PC-3 (cell line): ENCODE results near the gene DBH. TPM values are rescaled to one million over a fixed set of nuclear protein-coding genes. Genes with fewer than 3 reads are reported as not detected.

ENCODE experiments used
- ATAC-seq: fragments of 200-7000 bp; cut with Tn5 transposase; 2 replicates; pipeline ENCODE4 v1.9.1; 2020; ENCODE audit warnings: mild to moderate bottlenecking, moderate library complexity
- BruUV-seq: library from RNA; stranded (reverse); fragments of 400-500 nt; replicated peaks from 2 replicates; lab custom pipeline; 2021; lab: Mats Ljungman, UMichigan
- CTCF ChIA-PET: fragments of 300-600 bp; sonication (Branson Sonifier 250); formaldehyde crosslinking; loops from one replicate; lab custom pipeline; 2022; ENCODE audit warnings: antibody characterized with exemption; lab: Charles Lee
- POLR2A ChIA-PET: fragments of 300-600 bp; sonication (Branson Sonifier 250); formaldehyde crosslinking; loops from one replicate; lab custom pipeline; 2022; ENCODE audit warnings: antibody characterized with exemption; ENCODE audit not compliant: unreplicated experiment; lab: Charles Lee
- DNase-seq: peaks from one replicate; pipeline ENCODE4 v3.0.0-alpha.2; 2015
- H2AFZ ChIP-seq: fragments of 300-600 bp; sonication (generic); 2 replicates; pipeline ENCODE4 v1.6.0; 2016; ENCODE audit warnings: antibody characterized with exemption, low read length
- H3F3A ChIP-seq: fragments of 300-600 bp; sonication (generic); one replicate; pipeline ENCODE4 v1.6.0; 2017; ENCODE audit warnings: antibody characterized with exemption, low read length, control low read depth, mild to moderate bottlenecking; ENCODE audit not compliant: unreplicated experiment
- H3K27ac ChIP-seq: fragments of 300-600 bp; sonication (generic); 2 replicates; pipeline ENCODE4 v1.5.1; 2016; ENCODE audit warnings: mild to moderate bottlenecking, low read length
- H3K27me3 ChIP-seq: fragments of 300-600 bp; sonication (generic); 2 replicates; pipeline ENCODE4 v1.6.1; 2016; ENCODE audit warnings: low read length, mixed read lengths
- H3K36me3 ChIP-seq: fragments of 300-600 bp; sonication (generic); 2 replicates; pipeline ENCODE4 v1.6.1; 2016; ENCODE audit warnings: low read depth, mixed run types, low read length, mixed read lengths
- H3K4me1 ChIP-seq: fragments of 300-600 bp; sonication (generic); 2 replicates; pipeline ENCODE4 v1.5.1; 2016; ENCODE audit warnings: low read length; ENCODE audit not compliant: insufficient read depth
- H3K4me2 ChIP-seq: fragments of 300-600 bp; sonication (generic); 2 replicates; pipeline ENCODE4 v1.6.0; 2016; ENCODE audit warnings: low read length
- H3K4me3 ChIP-seq: fragments of 300-600 bp; sonication (generic); 2 replicates; pipeline ENCODE4 v1.5.1; 2016; ENCODE audit warnings: mild to moderate bottlenecking, low read length, mixed read lengths
- H3K79me2 ChIP-seq: fragments of 300-600 bp; sonication (generic); 2 replicates; pipeline ENCODE4 v1.6.1; 2017; ENCODE audit warnings: low read length, mixed read lengths
- H3K9ac ChIP-seq: fragments of 300-600 bp; sonication (generic); 2 replicates; pipeline ENCODE4 v1.6.0; 2016; ENCODE audit warnings: mild to moderate bottlenecking, low read length
- H3K9me2 ChIP-seq: fragments of 300-600 bp; sonication (generic); replicated peaks from 2 replicates; pipeline ENCODE4 v1.6.1; 2016; ENCODE audit warnings: mixed run types, low read length, mixed read lengths
- H3K9me3 ChIP-seq: fragments of 300-600 bp; sonication (generic); 2 replicates; pipeline ENCODE4 v1.6.1; 2016; ENCODE audit warnings: low read length, mixed read lengths
- H4K20me1 ChIP-seq: fragments of 300-600 bp; sonication (generic); 2 replicates; pipeline ENCODE4 v1.6.1; 2016; ENCODE audit warnings: low read length, mixed read lengths
- EZH2 ChIP-seq: fragments of 300-600 bp; sonication (generic); IDR thresholded peaks from one replicate; pipeline ENCODE4 v1.6.1; 2017; ENCODE audit warnings: antibody characterized with exemption, mild to moderate bottlenecking, low read length; ENCODE audit not compliant: unreplicated experiment
- EZH2phosphoT487 ChIP-seq: fragments of 300-600 bp; sonication (generic); IDR thresholded peaks from 2 replicates; pipeline ENCODE4 v1.6.1; 2018; ENCODE audit warnings: mild to moderate bottlenecking, antibody characterized with exemption, low read length, borderline replicate concordance
- intact Hi-C: fragments of 100-400 bp; cut with micrococcal nuclease; formaldehyde crosslinking; loops from 2 replicates; pipeline ENCODE4 v1.9.0; 2023
- total RNA-seq: library from RNA; depleted of rRNA; stranded (reverse); fragments of >200 nt; gene quantifications from 2 replicates; pipeline ENCODE4 v1.2.3, GENCODE V29; 2014
- TF ChIP-seq, protein P1 (sequence below): fragments of 300-600 bp; sonication (generic); conservative IDR thresholded peaks from 2 replicates; pipeline ENCODE4 v1.5.1; 2017; ENCODE audit warnings: antibody characterized with exemption, low read depth, mild to moderate bottlenecking, low read length

Gene DBH
- total RNA-seq, 1 experiment from 2014 or later: not detected

DNA sequence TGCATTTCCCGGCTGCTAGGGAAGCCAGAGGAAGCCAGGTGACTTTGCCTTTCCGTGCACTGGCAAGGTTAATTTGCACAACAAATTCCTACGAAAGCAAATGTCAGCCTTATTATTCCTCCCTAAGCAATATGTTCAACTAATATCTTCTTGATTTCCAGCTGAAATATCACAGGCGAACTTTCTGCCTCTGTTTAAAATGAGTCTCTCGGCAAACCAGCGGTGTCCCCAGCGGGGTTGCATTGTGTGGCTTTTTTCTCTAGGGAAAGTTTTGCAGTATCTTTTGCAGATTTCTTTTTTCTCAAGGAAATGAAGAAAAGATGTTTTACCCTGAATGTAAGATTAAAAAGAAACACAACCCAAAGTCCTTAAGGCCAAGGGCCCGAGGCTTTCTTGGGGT, 1.9 kb downstream of the DBH start:
- Histone ChIP-seq H3K36me3 (no peaks in the 10 kb centered on the region), H3F3A (no peaks in the 10 kb centered on the region), H3K4me2 (no peak overlapping the region), H3K9ac (no peak overlapping the region), H3K4me1 (no peaks in the 10 kb centered on the region), H4K20me1 (no peaks in the 10 kb centered on the region), H2AFZ (no peak overlapping the region), H3K27ac (no peak overlapping the region), H3K27me3 (0 out of 2 replicates have a peak, but pooled peaks cover 4% of the 10 kb centered on the region), H3K9me3 (no peaks in the 10 kb centered on the region), H3K79me2 (no peaks in the 10 kb centered on the region), H3K4me3 (no peak overlapping the region), H3K9me2 (no peaks in the 10 kb centered on the region)
- DNase-seq: no peak
- CTCF ChIA-PET: no interaction called here
- TF ChIP-seq, protein P1, sequence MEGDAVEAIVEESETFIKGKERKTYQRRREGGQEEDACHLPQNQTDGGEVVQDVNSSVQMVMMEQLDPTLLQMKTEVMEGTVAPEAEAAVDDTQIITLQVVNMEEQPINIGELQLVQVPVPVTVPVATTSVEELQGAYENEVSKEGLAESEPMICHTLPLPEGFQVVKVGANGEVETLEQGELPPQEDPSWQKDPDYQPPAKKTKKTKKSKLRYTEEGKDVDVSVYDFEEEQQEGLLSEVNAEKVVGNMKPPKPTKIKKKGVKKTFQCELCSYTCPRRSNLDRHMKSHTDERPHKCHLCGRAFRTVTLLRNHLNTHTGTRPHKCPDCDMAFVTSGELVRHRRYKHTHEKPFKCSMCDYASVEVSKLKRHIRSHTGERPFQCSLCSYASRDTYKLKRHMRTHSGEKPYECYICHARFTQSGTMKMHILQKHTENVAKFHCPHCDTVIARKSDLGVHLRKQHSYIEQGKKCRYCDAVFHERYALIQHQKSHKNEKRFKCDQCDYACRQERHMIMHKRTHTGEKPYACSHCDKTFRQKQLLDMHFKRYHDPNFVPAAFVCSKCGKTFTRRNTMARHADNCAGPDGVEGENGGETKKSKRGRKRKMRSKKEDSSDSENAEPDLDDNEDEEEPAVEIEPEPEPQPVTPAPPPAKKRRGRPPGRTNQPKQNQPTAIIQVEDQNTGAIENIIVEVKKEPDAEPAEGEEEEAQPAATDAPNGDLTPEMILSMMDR: no peak
- TF ChIP-seq EZH2phosphoT487: no peak
- TF ChIP-seq EZH2: no peak
- ATAC-seq: no peak
- intact Hi-C loops: no loop called here
- no TSS peak for BruUV-seq
- POLR2A ChIA-PET: no interaction called here

DNA sequence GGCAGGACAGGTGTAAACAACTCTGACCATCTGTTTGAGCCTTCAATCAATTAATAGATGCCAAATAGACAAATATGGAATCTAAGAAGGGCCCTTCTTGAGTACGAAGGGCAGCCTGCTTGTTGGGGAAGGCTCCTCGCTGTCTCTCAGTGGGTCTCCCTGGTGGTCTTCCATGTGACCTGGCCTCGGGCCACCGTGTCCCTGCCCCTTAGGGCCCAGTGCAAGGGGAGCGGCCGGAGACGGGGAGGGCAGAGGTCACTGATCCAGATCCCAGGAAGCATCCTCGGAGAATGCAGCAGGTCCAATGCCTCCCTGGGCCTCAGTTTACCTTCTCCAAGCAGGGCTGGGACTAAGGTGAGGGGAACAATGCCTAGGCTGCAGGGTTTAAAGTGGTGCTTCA, 2.5 kb downstream of the DBH start:
- TF ChIP-seq, protein P1: no peak
- TF ChIP-seq EZH2phosphoT487 (no peak), EZH2 (no peak)
- Histone ChIP-seq H3K4me3 (no peak overlapping the region), H3K27ac (no peak overlapping the region), H3K4me2 (no peak overlapping the region), H2AFZ (no peak overlapping the region), H3K36me3 (no peaks in the 10 kb centered on the region), H3K9ac (no peak overlapping the region), H3K4me1 (no peaks in the 10 kb centered on the region), H3K27me3 (0 out of 2 replicates have a peak, but pooled peaks cover 4% of the 10 kb centered on the region), H3K9me3 (no peaks in the 10 kb centered on the region), H3K79me2 (no peaks in the 10 kb centered on the region), H4K20me1 (no peaks in the 10 kb centered on the region), H3K9me2 (no peaks in the 10 kb centered on the region), H3F3A (no peaks in the 10 kb centered on the region)
- DNase-seq (no peak), ATAC-seq (no peak)
- no TSS peak for BruUV-seq
- CTCF ChIA-PET: no interaction called here
- intact Hi-C loops: no loop called here
- POLR2A ChIA-PET: no interaction called here

DNA sequence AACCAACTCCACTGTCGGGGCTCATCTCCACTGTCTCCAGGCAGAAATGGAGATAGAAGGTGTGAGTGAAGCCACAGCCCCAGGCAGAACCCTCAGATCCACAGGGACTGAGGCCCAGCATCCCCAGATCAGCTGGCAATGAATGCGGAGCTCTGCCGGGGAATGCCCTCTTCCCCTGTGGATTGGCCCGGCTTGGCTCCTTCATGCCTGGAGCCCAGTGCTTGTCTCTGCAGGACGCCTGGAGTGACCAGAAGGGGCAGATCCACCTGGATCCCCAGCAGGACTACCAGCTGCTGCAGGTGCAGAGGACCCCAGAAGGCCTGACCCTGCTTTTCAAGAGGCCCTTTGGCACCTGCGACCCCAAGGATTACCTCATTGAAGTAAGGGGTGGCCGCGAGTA, 3.5 kb downstream of the DBH start:
- no peaks in the 10 kb centered on the region for H4K20me1 ChIP-seq
- H3K4me2 ChIP-seq: no peak overlapping the region
- POLR2A ChIA-PET: no interaction called here
- no peaks in the 10 kb centered on the region for H3K4me1 ChIP-seq
- no TSS peak for BruUV-seq
- intact Hi-C loops: no loop called here
- no peaks in the 10 kb centered on the region for H3K9me2 ChIP-seq
- no peaks in the 10 kb centered on the region for H3K9me3 ChIP-seq
- ATAC-seq (no peak), DNase-seq (no peak)
- 0 out of 2 replicates have a peak, but pooled peaks cover 4% of the 10 kb centered on the region for H3K27me3 ChIP-seq
- H3K9ac ChIP-seq: no peak overlapping the region
- no peaks in the 10 kb centered on the region for H3F3A ChIP-seq
- H3K79me2 ChIP-seq: no peaks in the 10 kb centered on the region
- H3K27ac ChIP-seq: no peak overlapping the region
- no peaks in the 10 kb centered on the region for H3K36me3 ChIP-seq
- no peak overlapping the region for H3K4me3 ChIP-seq
- CTCF ChIA-PET: no interaction called here
- no peak for TF ChIP-seq EZH2phosphoT487
- TF ChIP-seq, protein P1: no peak
- no peak for TF ChIP-seq EZH2
- H2AFZ ChIP-seq: no peak overlapping the region
